ENCODE measurements around the gene CYP27A1. TPM values are rescaled to one million over a fixed set of nuclear protein-coding genes. Genes with fewer than 3 reads are reported as not detected.

Gene CYP27A1
- total RNA-seq, 2 experiments from 2014 or later: 0.23 TPM; not detected in 1

GRCh38 chr2:218773881-218774280, 8.1 kb upstream of the CYP27A1 start:
- CTCF ChIA-PET (ENCODE audit: unreplicated experiment): no interaction called here
- Histone ChIP-seq H3K4me2 (ENCODE audit: low read length) (no peak overlapping the region), H3K4me3 (ENCODE audit: low read depth, low read length, poor library complexity, severe bottlenecking) (no peak overlapping the region), H2AFZ (ENCODE audit: low read length) (no peak overlapping the region), H3K36me3 (ENCODE audit: insufficient read depth, low read length) (no peaks in the 10 kb centered on the region), H3K79me2 (ENCODE audit: insufficient read depth, low read depth, low read length) (no peaks in the 10 kb centered on the region), H3K27ac (ENCODE audit: low read depth, low read length, poor library complexity, severe bottlenecking) (no peak overlapping the region), H3K9me3 (ENCODE audit: low read length) (no peaks in the 10 kb centered on the region), H3K4me1 (ENCODE audit: insufficient read depth, low read length, poor library complexity, severe bottlenecking) (no peaks in the 10 kb centered on the region), H4K20me1 (ENCODE audit: insufficient read depth, low read length) (no peaks in the 10 kb centered on the region), H3K9me2 (ENCODE audit: insufficient read depth, low read length) (no peaks in the 10 kb centered on the region)
- POLR2A ChIA-PET: no interaction called here
- intact Hi-C loops (cut with micrococcal nuclease; ENCODE audit: unreplicated experiment): no loop called here
- DNase-seq (ENCODE audit: low spot score): no peak
- TF ChIP-seq EZH2phosphoT487 (IDR thresholded peaks at IDR 0.05; ENCODE audit: borderline replicate concordance, low read depth, low read length) (no peak), CTCF (conservative IDR thresholded peaks at IDR 0.05; ENCODE audit: low read length) (no peak)
- BruUV-seq (replicated peaks): no TSS peak

GRCh38 chr2:218776488-218776887, 5.5 kb upstream of the CYP27A1 start:
- TF ChIP-seq CTCF (conservative IDR thresholded peaks at IDR 0.05; ENCODE audit: low read length): no peak
- TF ChIP-seq EZH2phosphoT487 (IDR thresholded peaks at IDR 0.05; ENCODE audit: borderline replicate concordance, low read depth, low read length): no peak
- BruUV-seq (replicated peaks): no TSS peak
- Histone ChIP-seq H3K4me3 (ENCODE audit: low read depth, low read length, poor library complexity, severe bottlenecking) (no peak overlapping the region), H3K4me2 (ENCODE audit: low read length) (no peak overlapping the region), H3K4me1 (ENCODE audit: insufficient read depth, low read length, poor library complexity, severe bottlenecking) (no peaks in the 10 kb centered on the region), H2AFZ (ENCODE audit: low read length) (no peak overlapping the region), H3K27ac (ENCODE audit: low read depth, low read length, poor library complexity, severe bottlenecking) (no peak overlapping the region), H4K20me1 (ENCODE audit: insufficient read depth, low read length) (no peaks in the 10 kb centered on the region), H3K9me3 (ENCODE audit: low read length) (no peaks in the 10 kb centered on the region), H3K36me3 (ENCODE audit: insufficient read depth, low read length) (no peaks in the 10 kb centered on the region), H3K79me2 (ENCODE audit: insufficient read depth, low read depth, low read length) (no peaks in the 10 kb centered on the region), H3K9me2 (ENCODE audit: insufficient read depth, low read length) (no peaks in the 10 kb centered on the region)
- no peak for DNase-seq (ENCODE audit: low spot score)
- intact Hi-C loops (cut with micrococcal nuclease; ENCODE audit: unreplicated experiment): no loop called here
- CTCF ChIA-PET (ENCODE audit: unreplicated experiment): no interaction called here
- POLR2A ChIA-PET: interaction anchor here (0.6 to 1.7 kb wide), 2 partner anchors 47 to 137 kb away, joined by 3 to 5 read pairs; no protein-coding TSS in a partner anchor

- H3K4me1 ChIP-seq (ENCODE audit: insufficient read depth, low read length, poor library complexity, severe bottlenecking): no peaks in the 10 kb centered on the region
- ChIA-PET POLR2A (interaction anchor here (1.6 kb wide), 1 partner anchor 23 kb away, joined by 3 read pairs; no protein-coding TSS in a partner anchor), CTCF (ENCODE audit: unreplicated experiment) (no interaction called here)
- H3K4me2 ChIP-seq (ENCODE audit: low read length): no peak overlapping the region
- DNase-seq (ENCODE audit: low spot score): no peak
- H3K79me2 ChIP-seq (ENCODE audit: insufficient read depth, low read depth, low read length): no peaks in the 10 kb centered on the region
- TF ChIP-seq EZH2phosphoT487 (IDR thresholded peaks at IDR 0.05; ENCODE audit: borderline replicate concordance, low read depth, low read length): no peak
- TF ChIP-seq CTCF (conservative IDR thresholded peaks at IDR 0.05; ENCODE audit: low read length): no peak
- H3K9me3 ChIP-seq (ENCODE audit: low read length): no peaks in the 10 kb centered on the region
- intact Hi-C loops (cut with micrococcal nuclease; ENCODE audit: unreplicated experiment): no loop called here
- H3K4me3 ChIP-seq (ENCODE audit: low read depth, low read length, poor library complexity, severe bottlenecking): no peak overlapping the region
- no peaks in the 10 kb centered on the region for H3K9me2 ChIP-seq (ENCODE audit: insufficient read depth, low read length)
- H3K36me3 ChIP-seq (ENCODE audit: insufficient read depth, low read length): no peaks in the 10 kb centered on the region
- no peak overlapping the region for H2AFZ ChIP-seq (ENCODE audit: low read length)
- H3K27ac ChIP-seq (ENCODE audit: low read depth, low read length, poor library complexity, severe bottlenecking): no peak overlapping the region
- H4K20me1 ChIP-seq (ENCODE audit: insufficient read depth, low read length): no peaks in the 10 kb centered on the region
- no TSS peak for BruUV-seq (replicated peaks)
Measured at GRCh38 chr2:218777276-218777990, 4.5 kb upstream of the CYP27A1 start.
